HG02678 (cell line): Measurements from ENCODE around the gene LDLRAD4.

Source experiments
- ATAC-seq: cut with Tn5 transposase; IDR thresholded peaks from one replicate; pipeline ENCODE4 v1.9.1; 2021; ENCODE audit warnings: mild to moderate bottlenecking, moderate library complexity; ENCODE audit not compliant: unreplicated experiment

The LDLRAD4 gene

GRCh38 chr18:13555865-13556264 is 337.3 kb downstream of the LDLRAD4 start:
- ATAC-seq: no peak

GRCh38 chr18:13556502-13556901 is 337.9 kb downstream of the LDLRAD4 start:
- no peak for ATAC-seq

- peak; percentile 51 for ATAC-seq
Observed at GRCh38 chr18:13558124-13558523, 339.6 kb downstream of the LDLRAD4 start.

DNA sequence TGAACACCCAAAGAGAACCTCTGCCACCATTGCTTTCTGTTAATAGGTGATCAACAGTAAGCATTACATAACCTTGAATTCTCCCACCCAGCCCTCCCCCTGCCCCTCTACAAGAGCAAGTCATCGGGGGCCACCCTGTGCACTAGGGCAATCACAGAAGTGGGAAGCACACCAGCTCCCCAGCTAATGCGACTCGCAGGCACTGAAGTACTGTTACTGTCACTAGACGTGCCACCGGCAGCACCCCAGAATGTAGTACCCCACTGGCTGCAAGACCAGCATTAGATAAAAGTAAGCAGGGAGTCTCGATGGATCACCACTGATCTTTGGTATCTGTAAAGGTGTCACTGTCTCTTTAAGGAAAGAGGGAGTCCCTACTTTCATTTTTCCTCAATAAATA is 340.2 kb downstream of the LDLRAD4 start:
- ATAC-seq: no peak

DNA sequence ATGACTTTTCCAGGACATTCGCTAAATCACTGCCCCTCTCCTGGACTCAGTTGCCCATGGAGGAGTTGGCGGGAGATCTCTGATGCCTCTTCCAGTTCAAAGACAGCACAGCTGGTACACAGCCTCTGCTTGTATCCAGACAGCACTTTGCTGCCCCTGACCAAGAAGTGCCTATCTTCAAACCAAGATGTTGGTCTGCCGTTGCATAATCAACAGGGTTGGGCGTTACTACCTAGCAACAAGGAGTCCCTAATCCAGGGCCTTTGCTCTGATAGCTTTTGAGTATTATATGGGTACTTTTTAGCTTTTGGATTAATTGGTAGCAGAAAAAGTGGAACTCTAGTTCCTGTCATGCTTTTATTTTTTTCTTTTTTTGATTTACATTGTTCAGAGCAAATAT is 341.2 kb downstream of the LDLRAD4 start:
- no peak for ATAC-seq

GRCh38 chr18:13560306-13560705 is 341.7 kb downstream of the LDLRAD4 start:
- ATAC-seq: no peak

- ATAC-seq: peak; percentile 59
Observed at GRCh38 chr18:13562494-13563029, 344.0 kb downstream of the LDLRAD4 start.

GRCh38 chr18:13563390-13563805 is 344.8 kb downstream of the LDLRAD4 start:
- no peak for ATAC-seq

DNA sequence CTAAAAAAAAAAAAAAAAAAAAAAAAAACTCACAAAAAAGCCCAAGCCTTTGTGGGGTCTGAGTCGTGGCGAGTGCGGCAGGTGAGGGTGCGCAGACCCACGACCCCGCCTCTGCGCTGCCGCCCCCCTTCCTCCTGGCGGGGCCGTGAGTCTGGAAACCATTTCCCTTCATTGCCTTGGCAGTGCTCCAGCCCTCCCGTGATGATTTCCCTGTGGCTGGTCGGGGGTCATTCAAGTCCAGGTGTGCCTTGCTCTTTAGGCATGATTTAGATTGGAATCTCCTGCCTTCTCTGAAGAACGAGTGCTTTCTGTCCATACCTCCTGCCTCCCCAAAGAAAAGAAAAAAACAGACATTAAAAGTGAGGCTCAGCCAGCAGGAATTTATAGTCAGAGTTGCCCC is 346.0 kb downstream of the LDLRAD4 start:
- ATAC-seq: no peak

GRCh38 chr18:13565228-13565627 is 346.7 kb downstream of the LDLRAD4 start:
- no peak for ATAC-seq

DNA sequence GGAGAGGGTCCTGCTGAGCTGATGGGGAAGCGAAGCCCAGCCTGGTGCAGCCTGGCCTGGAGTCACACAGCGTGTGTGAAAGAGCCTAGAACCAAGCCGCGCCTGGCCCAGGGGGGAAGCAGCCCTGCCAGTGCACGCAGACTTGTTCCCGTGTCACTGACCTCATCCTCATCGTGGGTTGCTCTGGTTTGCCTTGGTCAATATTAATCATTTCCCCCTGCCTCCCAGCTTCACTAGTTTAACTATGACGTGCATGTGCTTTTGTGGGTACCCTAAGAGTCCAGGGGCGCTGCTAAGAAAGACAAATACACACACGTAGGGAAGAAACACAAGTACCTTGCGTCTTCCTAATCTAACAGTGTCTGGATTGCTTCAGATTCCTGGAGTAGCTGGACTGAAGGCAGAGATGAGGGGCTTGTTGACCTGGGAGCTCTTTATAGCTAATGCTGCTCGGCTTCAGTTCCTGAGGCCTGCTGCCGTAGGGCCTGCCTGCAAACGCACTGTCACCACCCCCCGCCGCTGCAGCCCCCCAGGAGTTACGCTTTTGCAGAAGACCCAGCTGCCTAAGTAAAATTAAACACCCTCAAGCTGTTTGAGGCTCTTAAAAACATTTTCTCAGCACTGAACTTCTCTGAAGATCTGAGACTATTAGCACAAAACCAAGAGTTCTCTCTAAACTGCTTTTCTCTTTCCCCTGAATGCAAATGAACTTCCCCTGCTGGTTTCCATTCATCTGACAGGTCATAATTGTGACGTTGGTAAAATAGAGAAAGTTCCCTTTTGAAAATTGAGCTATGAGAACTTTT is 348.6 kb downstream of the LDLRAD4 start:
- peak; percentile 57 for ATAC-seq

DNA sequence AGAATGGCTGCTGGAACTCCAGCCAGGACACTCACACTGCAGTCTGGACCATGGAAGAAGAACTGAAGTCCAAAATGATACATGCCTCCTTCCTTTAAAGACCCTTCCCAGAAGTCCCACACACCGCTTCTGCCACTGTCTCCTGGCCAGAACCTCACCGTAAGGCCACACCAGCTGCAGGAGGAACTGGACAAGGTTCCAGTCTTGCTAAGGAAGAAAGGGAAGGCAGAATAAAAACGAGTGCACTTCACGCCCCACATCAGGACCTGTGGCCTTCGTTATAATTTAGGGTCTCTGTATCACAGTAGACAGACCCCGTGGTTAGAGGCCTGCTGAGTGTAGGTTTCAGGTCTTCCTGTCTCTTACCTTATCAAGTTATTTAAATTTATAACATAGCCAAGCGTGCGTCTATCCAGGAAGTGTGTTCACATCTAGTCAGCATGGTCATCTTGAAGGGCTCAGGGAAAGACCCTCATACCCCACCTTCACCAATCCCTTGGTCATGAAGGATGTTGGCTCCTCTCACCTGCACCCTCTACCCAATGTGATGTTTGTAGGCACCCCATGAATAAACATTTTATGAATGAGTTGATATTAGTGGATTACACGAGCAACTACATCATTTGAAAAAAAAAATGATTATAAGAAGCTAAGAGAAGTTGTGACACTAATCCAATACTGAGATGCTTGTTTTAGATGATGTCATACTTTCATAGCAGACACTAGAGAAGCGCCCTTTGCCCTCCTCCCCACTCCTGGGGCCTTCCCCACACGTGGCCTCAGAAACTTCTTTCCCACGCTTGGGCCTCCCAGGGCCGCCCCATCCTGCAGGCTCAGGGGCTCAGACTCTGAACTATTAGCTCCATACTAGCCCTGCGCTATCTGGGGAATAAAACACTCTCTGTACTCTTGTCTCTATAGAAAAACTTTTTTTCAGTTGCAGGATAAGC is 350.2 kb downstream of the LDLRAD4 start:
- peak; percentile 58 for ATAC-seq

- ATAC-seq: no peak
Observed at GRCh38 chr18:13570216-13570615, 351.7 kb downstream of the LDLRAD4 start.

DNA sequence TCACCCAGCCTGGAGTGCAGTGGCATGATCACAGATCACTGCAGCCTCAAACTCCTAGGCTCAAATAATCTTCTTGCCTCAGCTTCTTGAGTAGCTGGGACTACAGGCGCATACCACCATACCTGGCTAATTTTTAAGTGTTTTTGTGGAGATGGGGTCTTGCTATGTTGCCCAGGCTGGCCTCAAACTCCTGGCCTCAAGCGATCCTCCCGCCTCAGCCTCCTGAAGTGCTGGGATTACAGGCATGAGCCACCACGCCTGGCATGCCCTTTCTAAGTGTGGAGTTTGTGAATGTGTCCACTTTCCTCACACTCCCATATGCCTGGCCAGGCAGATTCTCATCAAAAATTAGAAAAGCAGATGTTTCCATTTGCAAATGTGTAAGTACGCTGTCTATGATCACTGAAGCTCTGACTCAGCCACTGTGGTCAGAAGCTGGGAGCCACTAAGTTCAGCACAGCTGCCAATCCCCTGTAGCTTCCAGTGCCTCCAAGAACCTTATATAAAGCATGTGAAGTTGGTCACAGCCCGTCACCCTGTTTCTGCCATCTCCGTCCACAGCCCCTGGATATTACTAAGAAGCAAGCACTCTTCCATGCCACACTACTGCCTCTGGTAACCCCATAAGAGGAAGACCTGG is 352.4 kb downstream of the LDLRAD4 start:
- no peak for ATAC-seq

DNA sequence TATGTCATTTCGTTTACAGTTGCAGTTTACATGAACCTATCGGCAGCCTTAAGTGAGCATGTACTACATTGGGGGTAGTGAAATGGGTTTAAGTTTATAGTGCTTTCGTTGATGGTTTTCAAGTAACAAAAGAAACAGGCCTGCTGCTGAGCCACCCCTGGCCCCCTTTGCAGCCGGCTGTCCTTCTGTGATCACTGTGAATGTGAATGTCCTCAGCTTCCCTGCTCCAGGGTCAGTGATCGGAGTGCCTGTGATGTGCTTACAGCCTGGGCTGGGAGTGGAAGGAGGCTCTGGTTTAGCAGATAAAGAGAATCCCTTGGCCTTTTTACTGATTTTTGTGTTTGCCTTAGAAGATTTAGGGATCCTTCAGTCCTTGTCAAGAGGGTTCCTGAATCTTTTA is 353.6 kb downstream of the LDLRAD4 start:
- no peak for ATAC-seq

DNA sequence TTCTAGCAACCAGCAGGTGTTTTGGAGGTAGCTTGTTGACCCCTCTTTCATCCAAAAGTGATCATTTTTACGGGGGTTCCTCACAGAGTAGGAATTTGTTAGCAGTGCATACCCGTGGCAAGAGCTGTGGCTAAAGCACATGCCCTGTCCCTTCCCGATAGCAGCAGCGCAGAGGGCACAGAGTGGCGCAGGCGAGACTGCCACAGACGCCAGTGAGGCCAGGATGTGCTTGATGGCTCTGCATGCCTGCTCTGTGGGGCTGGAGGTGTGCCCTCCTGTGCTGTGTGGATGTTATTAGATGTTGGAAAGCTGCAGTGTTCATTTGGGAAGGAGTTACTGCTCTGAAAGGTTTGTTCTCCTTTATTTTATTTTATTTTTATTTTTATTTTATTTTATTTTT is 354.2 kb downstream of the LDLRAD4 start:
- no peak for ATAC-seq

GRCh38 chr18:13573750-13574149 is 355.2 kb downstream of the LDLRAD4 start:
- no peak for ATAC-seq

DNA sequence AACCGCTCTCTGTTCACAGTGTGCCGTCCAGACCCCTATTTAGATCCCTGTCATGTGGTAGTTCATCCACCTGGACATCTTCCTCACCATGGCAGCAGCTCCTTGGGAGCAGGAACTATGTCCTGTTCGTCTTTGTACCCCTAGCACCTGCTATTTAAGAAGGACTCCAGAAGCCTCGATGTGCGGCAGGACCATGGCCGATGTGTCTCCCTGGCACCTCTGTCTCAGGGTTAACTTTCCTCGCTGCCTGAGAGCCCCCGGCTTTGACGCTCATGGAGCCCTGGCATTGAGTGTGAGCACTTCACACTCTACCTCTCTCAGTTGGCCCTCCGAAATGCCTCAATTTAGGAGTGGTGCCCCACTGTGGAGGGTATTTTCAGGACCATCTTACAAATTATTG is 355.8 kb downstream of the LDLRAD4 start:
- no peak for ATAC-seq

DNA sequence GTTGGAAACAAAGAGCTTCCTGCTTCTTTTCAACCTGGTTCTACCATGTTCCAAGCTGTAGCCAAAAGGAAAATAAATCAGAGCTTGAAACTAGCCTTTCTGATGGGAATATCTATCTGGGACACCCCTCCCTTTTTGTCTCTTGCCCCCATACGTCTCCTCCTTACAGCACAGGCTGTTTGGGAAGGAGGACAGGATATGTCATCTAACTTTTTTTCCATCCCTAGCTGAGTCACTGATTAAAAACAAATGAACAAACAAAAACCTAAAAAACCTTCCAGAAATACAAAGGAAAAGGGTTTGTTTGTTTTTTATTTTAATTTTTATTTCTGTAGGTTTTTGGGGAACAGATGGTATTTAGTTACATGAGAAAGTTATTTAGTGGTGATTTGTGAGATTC is 356.2 kb downstream of the LDLRAD4 start:
- no peak for ATAC-seq

DNA sequence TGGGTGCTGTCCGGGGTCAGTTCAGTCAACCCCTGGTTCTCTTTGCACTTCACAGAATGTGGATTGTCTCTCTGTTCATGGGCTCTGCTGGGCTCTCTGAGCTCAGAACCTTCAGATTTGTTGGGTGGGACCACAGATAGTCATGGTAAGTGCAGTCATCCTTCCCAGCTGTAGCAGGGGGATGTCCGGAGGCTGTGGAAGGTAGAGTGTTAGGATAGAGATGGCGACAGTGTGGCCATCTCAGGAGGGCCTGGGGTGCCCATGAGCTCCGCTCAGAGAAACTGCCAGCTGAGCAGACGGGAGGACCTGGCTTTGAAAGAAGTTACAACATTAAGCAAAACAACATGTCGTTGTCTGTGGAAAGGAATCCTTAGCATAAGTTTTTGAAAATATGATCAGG is 358.0 kb downstream of the LDLRAD4 start:
- ATAC-seq: peak; percentile 25

- ATAC-seq: peak; percentile 89
Observed at GRCh38 chr18:13577091-13577697, 358.6 kb downstream of the LDLRAD4 start.
